ENCODE measurements around the gene SRSF4. TPM values are rescaled to one million over a fixed set of nuclear protein-coding genes. Genes with fewer than 3 reads are reported as not detected.
A peak's percentile ranks its signal among the peaks of the same experiment; 100 is the strongest.

The SRSF4 gene
- total and polyA plus RNA-seq, 9 of the 15 experiments (the other 6 are each of a cell fraction or from before 2014, with no cell fraction given), result 15.9 to 132 (median 82.0) TPM

DNA sequence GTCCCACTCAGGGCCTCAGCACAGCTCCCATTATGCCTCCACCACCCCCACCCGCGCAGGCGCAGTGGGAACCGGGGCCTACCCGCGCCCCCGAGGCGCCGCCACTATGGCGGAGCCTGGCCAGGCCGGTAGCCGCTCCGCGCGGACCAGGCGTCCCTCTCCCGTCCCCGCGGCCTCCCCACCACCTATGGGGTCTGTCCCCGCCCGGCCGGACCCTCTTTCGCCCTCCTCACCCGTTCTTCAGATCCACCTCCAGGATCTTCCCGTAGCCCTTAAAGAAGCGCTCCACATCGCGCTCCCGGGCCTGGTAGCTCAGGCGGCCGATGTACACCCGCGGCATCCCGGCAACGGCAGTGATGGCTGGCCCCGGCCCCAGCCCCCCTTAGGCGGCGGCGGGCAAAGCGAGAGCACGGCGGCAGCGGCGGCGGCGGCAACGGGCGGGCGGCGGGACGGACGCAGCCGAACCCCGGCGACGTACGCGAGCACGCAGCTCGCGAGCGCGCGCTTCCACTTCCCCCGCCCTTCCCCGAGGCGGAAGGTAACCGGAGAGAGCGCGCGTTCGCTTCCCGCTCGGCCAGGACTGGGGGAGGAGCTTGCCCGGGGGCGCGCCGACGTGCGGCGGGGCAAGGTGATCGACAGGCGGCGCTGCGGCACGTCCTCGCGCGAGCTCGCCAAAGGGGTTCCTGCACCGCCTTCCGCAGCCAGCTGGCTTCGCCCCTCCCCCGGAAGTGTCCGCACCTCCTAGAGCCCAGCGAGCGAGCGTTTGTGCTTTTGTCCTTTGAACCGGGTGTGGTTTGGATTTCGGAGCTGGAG is at the start of gene SRSF4 (continued):
- TF ChIP-seq, protein P1, sequence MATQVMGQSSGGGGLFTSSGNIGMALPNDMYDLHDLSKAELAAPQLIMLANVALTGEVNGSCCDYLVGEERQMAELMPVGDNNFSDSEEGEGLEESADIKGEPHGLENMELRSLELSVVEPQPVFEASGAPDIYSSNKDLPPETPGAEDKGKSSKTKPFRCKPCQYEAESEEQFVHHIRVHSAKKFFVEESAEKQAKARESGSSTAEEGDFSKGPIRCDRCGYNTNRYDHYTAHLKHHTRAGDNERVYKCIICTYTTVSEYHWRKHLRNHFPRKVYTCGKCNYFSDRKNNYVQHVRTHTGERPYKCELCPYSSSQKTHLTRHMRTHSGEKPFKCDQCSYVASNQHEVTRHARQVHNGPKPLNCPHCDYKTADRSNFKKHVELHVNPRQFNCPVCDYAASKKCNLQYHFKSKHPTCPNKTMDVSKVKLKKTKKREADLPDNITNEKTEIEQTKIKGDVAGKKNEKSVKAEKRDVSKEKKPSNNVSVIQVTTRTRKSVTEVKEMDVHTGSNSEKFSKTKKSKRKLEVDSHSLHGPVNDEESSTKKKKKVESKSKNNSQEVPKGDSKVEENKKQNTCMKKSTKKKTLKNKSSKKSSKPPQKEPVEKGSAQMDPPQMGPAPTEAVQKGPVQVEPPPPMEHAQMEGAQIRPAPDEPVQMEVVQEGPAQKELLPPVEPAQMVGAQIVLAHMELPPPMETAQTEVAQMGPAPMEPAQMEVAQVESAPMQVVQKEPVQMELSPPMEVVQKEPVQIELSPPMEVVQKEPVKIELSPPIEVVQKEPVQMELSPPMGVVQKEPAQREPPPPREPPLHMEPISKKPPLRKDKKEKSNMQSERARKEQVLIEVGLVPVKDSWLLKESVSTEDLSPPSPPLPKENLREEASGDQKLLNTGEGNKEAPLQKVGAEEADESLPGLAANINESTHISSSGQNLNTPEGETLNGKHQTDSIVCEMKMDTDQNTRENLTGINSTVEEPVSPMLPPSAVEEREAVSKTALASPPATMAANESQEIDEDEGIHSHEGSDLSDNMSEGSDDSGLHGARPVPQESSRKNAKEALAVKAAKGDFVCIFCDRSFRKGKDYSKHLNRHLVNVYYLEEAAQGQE (IDR thresholded peaks at IDR 0.05; ENCODE audit: borderline replicate concordance), result peak; percentile 72; the same call in 1 of the 2 replicates
- TF ChIP-seq, protein P1 (CRISPR knock-in tag; IDR thresholded peaks at IDR 0.05; ENCODE audit: low read depth), result peak; percentile 86
- peak; percentile 47; the same call in 1 of the 2 replicates for TF ChIP-seq ZNF24 (IDR thresholded peaks at IDR 0.05)
- no peak for TF ChIP-seq KHSRP (IDR thresholded peaks at IDR 0.05)
- no peak for TF ChIP-seq NFXL1 (CRISPR knock-in tag; IDR thresholded peaks at IDR 0.05)
- TF ChIP-seq ZNF217 (CRISPR knock-in tag; IDR thresholded peaks at IDR 0.05), result no peak
- TF ChIP-seq, protein P2, sequence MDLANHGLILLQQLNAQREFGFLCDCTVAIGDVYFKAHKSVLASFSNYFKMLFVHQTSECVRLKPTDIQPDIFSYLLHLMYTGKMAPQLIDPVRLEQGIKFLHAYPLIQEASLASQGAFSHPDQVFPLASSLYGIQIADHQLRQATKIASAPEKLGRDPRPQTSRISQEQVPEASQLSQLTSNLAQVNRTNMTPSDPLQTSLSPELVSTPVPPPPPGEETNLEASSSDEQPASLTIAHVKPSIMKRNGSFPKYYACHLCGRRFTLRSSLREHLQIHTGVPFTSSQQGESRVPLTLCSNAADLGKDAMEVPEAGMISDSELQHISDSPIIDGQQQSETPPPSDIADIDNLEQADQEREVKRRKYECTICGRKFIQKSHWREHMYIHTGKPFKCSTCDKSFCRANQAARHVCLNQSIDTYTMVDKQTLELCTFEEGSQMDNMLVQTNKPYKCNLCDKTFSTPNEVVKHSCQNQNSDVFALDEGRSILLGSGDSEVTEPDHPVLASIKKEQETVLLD (IDR thresholded peaks at IDR 0.05), result peak; percentile 90
- no peak for TF ChIP-seq SP2 (IDR thresholded peaks at IDR 0.05; ENCODE audit: extremely low read depth, low read depth, low read length, poor library complexity, severe bottlenecking)
- 0 out of 2 replicates have a peak, but pooled peaks have one; percentile 48 for TF ChIP-seq PHB (CRISPR knock-in tag; IDR thresholded peaks at IDR 0.05)
- TF ChIP-seq STAG1 (CRISPR knock-in tag; IDR thresholded peaks at IDR 0.05; ENCODE audit: borderline replicate concordance), result peak; percentile 39; the same call in 1 of the 2 replicates
- TF ChIP-seq, protein P3, sequence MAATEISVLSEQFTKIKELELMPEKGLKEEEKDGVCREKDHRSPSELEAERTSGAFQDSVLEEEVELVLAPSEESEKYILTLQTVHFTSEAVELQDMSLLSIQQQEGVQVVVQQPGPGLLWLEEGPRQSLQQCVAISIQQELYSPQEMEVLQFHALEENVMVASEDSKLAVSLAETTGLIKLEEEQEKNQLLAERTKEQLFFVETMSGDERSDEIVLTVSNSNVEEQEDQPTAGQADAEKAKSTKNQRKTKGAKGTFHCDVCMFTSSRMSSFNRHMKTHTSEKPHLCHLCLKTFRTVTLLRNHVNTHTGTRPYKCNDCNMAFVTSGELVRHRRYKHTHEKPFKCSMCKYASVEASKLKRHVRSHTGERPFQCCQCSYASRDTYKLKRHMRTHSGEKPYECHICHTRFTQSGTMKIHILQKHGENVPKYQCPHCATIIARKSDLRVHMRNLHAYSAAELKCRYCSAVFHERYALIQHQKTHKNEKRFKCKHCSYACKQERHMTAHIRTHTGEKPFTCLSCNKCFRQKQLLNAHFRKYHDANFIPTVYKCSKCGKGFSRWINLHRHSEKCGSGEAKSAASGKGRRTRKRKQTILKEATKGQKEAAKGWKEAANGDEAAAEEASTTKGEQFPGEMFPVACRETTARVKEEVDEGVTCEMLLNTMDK (IDR thresholded peaks at IDR 0.05; ENCODE audit: borderline replicate concordance, insufficient read depth, low read depth, low read length, poor library complexity, severe bottlenecking), result peak; percentile 95

Data from K562 (cell line).